Activated T-cell treated with anti-CD3 and anti-CD28 coated beads, Interleukin-2, amount 50 U/mL, for 48 hours (primary cell): ENCODE data around the gene MGLL.

ENCODE experiments used
- DNase-seq, 2 experiments: peaks; one replicate each; pipeline ENCODE4 v3.0.0-alpha.2; 2020

Gene MGLL

GRCh38 chr3:127647845-127648204, 174.5 kb downstream of the MGLL start:
- no peak for DNase-seq

- no peak for DNase-seq
Measured at GRCh38 chr3:127647166-127647844, 175.0 kb downstream of the MGLL start.

GRCh38 chr3:127646501-127647046, 175.7 kb downstream of the MGLL start:
- DNase-seq, result no peak

GRCh38 chr3:127645371-127646015, 176.8 kb downstream of the MGLL start:
- no peak for DNase-seq

- DNase-seq, result no peak
Measured at GRCh38 chr3:127644641-127645370, 177.5 kb downstream of the MGLL start.

GRCh38 chr3:127640042-127640355, 182.3 kb downstream of the MGLL start:
- DNase-seq, result no peak

- no peak for DNase-seq
Measured at GRCh38 chr3:127639173-127640041, 182.9 kb downstream of the MGLL start.
